ENCODE results near the gene AKTIP.
"Not testable (repeated sequence)": the region's sequence is repeated elsewhere in the genome, so short reads cannot be mapped to it uniquely, and the experiment has no call there.

The AKTIP gene

GRCh38 chr16:53515259-53515658 is 12.2 kb upstream of the AKTIP start:
- no peak for DNase-seq

GRCh38 chr16:53512795-53513194 is 9.8 kb upstream of the AKTIP start:
- not testable (repeated sequence) for DNase-seq

- no peak for DNase-seq
Measured at GRCh38 chr16:53511403-53512280, 8.6 kb upstream of the AKTIP start.

GRCh38 chr16:53511084-53511402 is 8.0 kb upstream of the AKTIP start:
- DNase-seq = no peak

- DNase-seq = no peak
Measured at GRCh38 chr16:53510704-53511070, 7.7 kb upstream of the AKTIP start.

GRCh38 chr16:53509906-53510703 is 7.1 kb upstream of the AKTIP start:
- DNase-seq = peak; percentile 16

GRCh38 chr16:53507464-53508179 is 4.6 kb upstream of the AKTIP start:
- DNase-seq = no peak

- DNase-seq = no peak
Measured at GRCh38 chr16:53506254-53506653, 3.2 kb upstream of the AKTIP start.

GRCh38 chr16:53504665-53505064 is 1.7 kb upstream of the AKTIP start:
- no peak for DNase-seq

- no peak for DNase-seq
Measured at GRCh38 chr16:53503991-53504663, 1.1 kb upstream of the AKTIP start.

- DNase-seq = peak; percentile 100
Measured at GRCh38 chr16:53503270-53503923, 388 bp upstream of the AKTIP start.

- DNase-seq = no peak
Measured at GRCh38 chr16:53501216-53501859, 1.7 kb downstream of the AKTIP start.

- no peak for DNase-seq
Measured at GRCh38 chr16:53498984-53499383, 4.0 kb downstream of the AKTIP start.

- no peak for DNase-seq
Measured at GRCh38 chr16:53495325-53495724, 7.7 kb downstream of the AKTIP start.

- no peak for DNase-seq
Measured at GRCh38 chr16:53494636-53495035, 8.4 kb downstream of the AKTIP start.

GRCh38 chr16:53492503-53492902 is 10.5 kb downstream of the AKTIP start:
- no peak for DNase-seq

- DNase-seq = no peak
Measured at GRCh38 chr16:53489755-53490154, 13.3 kb downstream of the AKTIP start.

- no peak for DNase-seq
Measured at GRCh38 chr16:53486230-53486629, 16.8 kb downstream of the AKTIP start.

- no peak for DNase-seq
Measured at GRCh38 chr16:53484542-53484941, 18.5 kb downstream of the AKTIP start.

GRCh38 chr16:53482123-53482522 is 20.9 kb downstream of the AKTIP start:
- DNase-seq = no peak

GRCh38 chr16:53480394-53480793 is 22.6 kb downstream of the AKTIP start:
- no peak for DNase-seq

GRCh38 chr16:53478965-53479364 is 24.0 kb downstream of the AKTIP start:
- no peak for DNase-seq
